K562 (cell line): ENCODE measurements around the gene SLC2A13. TPM values are rescaled to one million over a fixed set of nuclear protein-coding genes. Genes with fewer than 3 reads are reported as not detected.

Experiments used
- ATAC-seq: fragments of 200-7000 bp; cut with Tn5 transposase; 3 replicates; pipeline ENCODE4 v1.9.1; 2020; ENCODE audit warnings: moderate library complexity
- BruUV-seq: library from RNA; stranded (reverse); fragments of 400-500 nt; replicated peaks from 2 replicates; lab custom pipeline; 2021; lab: Mats Ljungman, UMichigan
- CTCF ChIA-PET: fragments of 300-600 bp; formaldehyde crosslinking; extraction: SDS; loops from one replicate; lab custom pipeline; 2021; ENCODE audit warnings: low intra/inter-chr PET ratio; lab: Yijun Ruan, JAX
- POLR2A ChIA-PET: fragments of 300-600, 350-650 bp; sonication (Branson Sonifier 250); formaldehyde crosslinking; extraction: SDS; loops from one replicate; lab custom pipeline; 2021; ENCODE audit warnings: antibody characterized with exemption, inconsistent platforms; lab: Yijun Ruan, JAX
- DNase-seq, 4 experiments: peaks; one replicate each; pipeline versions ENCODE4 v3.0.0 to v3.0.0-alpha.2; 2011 to 2018; ENCODE audit warnings: low spot score in 3 of 4, mixed read lengths in 3 of 4; ENCODE audit errors: extremely low read depth in 1 of 4
- FAIRE-seq: peaks from 2 replicates; lab custom pipeline; 2011; peaks lifted over from hg19 to GRCh38; lab: Jason Lieb, UNC
- H2AFZ ChIP-seq: 2 replicates; pipeline ENCODE4 v1.6.0; 2011; ENCODE audit warnings: low read depth, low read length, control low read depth, inconsistent platforms
- H3K27ac ChIP-seq: fragments of 200-600 bp; 3 replicates; pipeline ENCODE4 v1.8.0; 2011; ENCODE audit warnings: low read depth, mild to moderate bottlenecking, control low read depth, inconsistent platforms, low read length, moderate library complexity, mixed read lengths; ENCODE audit errors: extremely low read depth
- H3K27me3 ChIP-seq, 2 experiments: fragments of 300-600 bp in 1 of 2; 2 replicates in 1 of 2; 3 replicates in 1 of 2; pipeline versions ENCODE4 v1.6.0 to v1.8.0; 2011; ENCODE audit warnings: inconsistent platforms in 2 of 2, low read length in 2 of 2, mild to moderate bottlenecking in 1 of 2, mixed read lengths in 1 of 2, moderate library complexity in 1 of 2; ENCODE audit not compliant: control insufficient read depth in 2 of 2, insufficient read depth in 2 of 2
- H3K36me3 ChIP-seq: fragments of 300-600 bp; 3 replicates; pipeline ENCODE4 v1.8.0; 2011; ENCODE audit warnings: mild to moderate bottlenecking, low read length, inconsistent platforms; ENCODE audit not compliant: control insufficient read depth, insufficient read depth
- H3K4me1 ChIP-seq, 2 experiments: fragments of 200-600 bp in 1 of 2; replicated peaks in 1 of 2; 2 replicates in 1 of 2; 3 replicates in 1 of 2; pipeline versions ENCODE4 v1.5.1 to v1.8.0; 2011; ENCODE audit warnings: inconsistent platforms in 2 of 2, low read length in 2 of 2, mild to moderate bottlenecking in 1 of 2, mixed read lengths in 1 of 2, moderate library complexity in 1 of 2; ENCODE audit not compliant: control insufficient read depth in 2 of 2, insufficient read depth in 2 of 2
- H3K4me2 ChIP-seq: 2 replicates; pipeline ENCODE4 v1.6.1; 2011; ENCODE audit warnings: low read length, control low read depth, inconsistent platforms, mixed read lengths; ENCODE audit not compliant: insufficient read depth
- H3K4me3 ChIP-seq: fragments of 200-600 bp; sonication (generic), shearing (Covaris generic); 2 replicates; pipeline ENCODE4 v1.5.1; 2016; ENCODE audit warnings: control low read depth, inconsistent platforms
- H3K79me2 ChIP-seq: fragments of 200-600 bp; 3 replicates; pipeline ENCODE4 v1.8.0; 2011; ENCODE audit warnings: low read length, inconsistent platforms; ENCODE audit not compliant: control insufficient read depth, insufficient read depth
- H3K9ac ChIP-seq, 2 experiments: 2 replicates each; pipeline versions ENCODE4 v1.6.0 to v1.6.1; 2011; ENCODE audit warnings: low read depth in 2 of 2, low read length in 2 of 2, control low read depth in 1 of 2, inconsistent platforms in 1 of 2, mild to moderate bottlenecking in 1 of 2, mixed read lengths in 1 of 2; ENCODE audit not compliant: insufficient read depth in 1 of 2
- H3K9me1 ChIP-seq: one replicate; pipeline ENCODE4 v1.6.0; 2011; ENCODE audit warnings: inconsistent platforms, mild to moderate bottlenecking, low read length, moderate library complexity; ENCODE audit not compliant: control insufficient read depth, insufficient read depth
- H3K9me3 ChIP-seq: replicated peaks from 2 replicates; pipeline ENCODE4 v1.5.1; 2011; ENCODE audit warnings: low read depth, low read length, inconsistent platforms; ENCODE audit not compliant: control insufficient read depth, insufficient read depth
- H4K20me1 ChIP-seq: replicated peaks from 2 replicates; pipeline ENCODE4 v1.6.1; 2011; ENCODE audit warnings: low read length, inconsistent platforms, mixed read lengths; ENCODE audit not compliant: control insufficient read depth, insufficient read depth
- ARID2 ChIP-seq: fragments of 450-650 bp; IDR thresholded peaks from 2 replicates; pipeline ENCODE4 v1.6.1; 2017; ENCODE audit warnings: antibody characterized with exemption, mild to moderate bottlenecking
- ATF7 ChIP-seq: fragments of 450-650 bp; IDR thresholded peaks from 2 replicates; pipeline ENCODE4 v1.7.1; 2014; ENCODE audit warnings: mild to moderate bottlenecking, moderate library complexity
- BCL6 ChIP-seq: fragments of 250-450 bp; sonication (Bioruptor Pico); IDR thresholded peaks from 2 replicates; pipeline ENCODE4 v1.4.0; 2020
- BHLHE40 ChIP-seq: IDR thresholded peaks from 2 replicates; pipeline ENCODE4 v1.6.1; 2011; ENCODE audit warnings: low read length, improper control_type of control experiment
- CBFA2T2 ChIP-seq: fragments of 450-650 bp; conservative IDR thresholded peaks from 2 replicates; pipeline ENCODE4 v1.6.1; 2017; ENCODE audit warnings: mild to moderate bottlenecking
- CREB1 ChIP-seq, 2 experiments: sonication (generic) in 1 of 2; formaldehyde crosslinking in 1 of 2; IDR thresholded peaks; 2 replicates each; pipeline versions ENCODE4 v1.6.1 to v1.8.0; 2012 to 2022; ENCODE audit warnings: inconsistent platforms in 1 of 2, mild to moderate bottlenecking in 1 of 2, missing genetic modification reagents in 1 of 2, moderate library complexity in 1 of 2
- EGR1 ChIP-seq: fragments of 450-650 bp; conservative IDR thresholded peaks from 2 replicates; pipeline ENCODE4 v1.6.1; 2017; ENCODE audit warnings: mild to moderate bottlenecking
- FOXP4 ChIP-seq: sonication (generic); formaldehyde crosslinking; IDR thresholded peaks from 2 replicates; pipeline ENCODE4 v1.8.0; 2022; ENCODE audit warnings: mild to moderate bottlenecking, missing genetic modification reagents, borderline replicate concordance
- HNRNPLL ChIP-seq: fragments of 200-400 bp; formaldehyde crosslinking; IDR thresholded peaks from 2 replicates; pipeline ENCODE4 v1.6.1; 2017; ENCODE audit warnings: low read length, low read depth, mild to moderate bottlenecking; ENCODE audit not compliant: poor library complexity, severe bottlenecking
- ID3 ChIP-seq, 2 experiments: fragments of 250-450 bp in 1 of 2; fragments of 450-650 bp in 1 of 2; sonication (Bioruptor Pico) in 1 of 2; IDR thresholded peaks; 2 replicates each; pipeline versions ENCODE4 v1.6.1 to v1.8.0; 2016 to 2021; ENCODE audit warnings: mild to moderate bottlenecking in 2 of 2, moderate library complexity in 2 of 2, missing compliant biosample characterization in 1 of 2, missing genetic modification characterization in 1 of 2
- KDM5B ChIP-seq: fragments of 200-600 bp; sonication (generic); IDR thresholded peaks from 2 replicates; pipeline ENCODE4 v1.6.1; 2012; ENCODE audit warnings: low read depth, mild to moderate bottlenecking, moderate library complexity, low read length, control low read depth, inconsistent platforms; ENCODE audit not compliant: insufficient replicate concordance
- MECOM ChIP-seq: fragments of 250-450 bp; sonication (Bioruptor Pico); IDR thresholded peaks from 2 replicates; pipeline ENCODE4 v1.8.0; 2022; ENCODE audit warnings: inconsistent platforms
- MEF2D ChIP-seq: conservative IDR thresholded peaks from 2 replicates; pipeline ENCODE4 v1.6.1; 2016; ENCODE audit warnings: low read depth, missing genetic modification characterization, missing compliant biosample characterization
- PHB2 ChIP-seq: fragments of 450-650 bp; IDR thresholded peaks from 2 replicates; pipeline ENCODE4 v1.6.1; 2017; ENCODE audit warnings: low read depth
- SPI1 ChIP-seq: IDR thresholded peaks from 2 replicates; pipeline ENCODE4 v1.6.1; 2011; ENCODE audit warnings: low read depth, low read length, control low read depth, borderline replicate concordance
- ZNF436 ChIP-seq: fragments of 250-450, 450-650 bp; sonication (Bioruptor Pico); formaldehyde crosslinking; IDR thresholded peaks from 2 replicates; pipeline ENCODE4 v1.7.0; 2020; ENCODE audit warnings: mild to moderate bottlenecking
- WGBS: fragments of 100-300 bp; shearing (Covaris generic); methylation state at CpG from one replicate; pipeline ENCODE4 v1.1.6; 2016; ENCODE audit warnings: low coverage, mixed read lengths; ENCODE audit not compliant: insufficient coverage; ENCODE audit errors: missing lambda C conversion rate; 5-methylcytosine and 5-hydroxymethylcytosine counted together
- in situ Hi-C: fragments of 300-500 bp; cut with MboI; formaldehyde crosslinking; loops from 4 replicates; pipeline ENCODE4 v1.15.0; 2018; ENCODE audit warnings: inconsistent platforms, mixed read lengths
- intact Hi-C: fragments of 100-400 bp; cut with micrococcal nuclease; formaldehyde crosslinking; loops from 2 replicates; pipeline ENCODE4 v1.14.2; 2022
- polyA plus RNA-seq, 8 experiments: library from polyadenylated mRNA; depleted of rRNA in 4 of 8; stranded (reverse) in 5 of 8; unstranded in 3 of 8; fragments of >200 nt; fragmentation: Nextera tagmentation in 2 of 8; fragmentation: Illumina TruSeq in 1 of 8; extraction: Ambion mirVana in 2 of 8; extraction: Trizol in 1 of 8; gene quantifications; 2 replicates each; pipeline versions ENCODE4 v1.2.1 to v1.2.3, GENCODE V29; 2011 to 2014; ENCODE audit warnings: inconsistent platforms in 1 of 8, missing spikeins in 1 of 8
- total RNA-seq, 7 experiments: library from RNA; depleted of rRNA in 6 of 7; stranded (reverse); fragments of >200 nt in 6 of 7; fragmentation: Illumina TruSeq in 2 of 7; extraction: Trizol in 2 of 7; gene quantifications; 2 replicates each; pipeline versions ENCODE4 v1.2.1 to v1.2.3, GENCODE V29; 2011 to 2021; ENCODE audit warnings: low replicate concordance in 1 of 7
- TF ChIP-seq, protein P1 (sequence below): fragments of 450-650 bp; conservative IDR thresholded peaks from 2 replicates; pipeline ENCODE4 v1.6.1; 2016; ENCODE audit warnings: missing genetic modification characterization, low read depth, mild to moderate bottlenecking, missing compliant biosample characterization, moderate library complexity
- TF ChIP-seq, protein P2 (sequence below): fragments of 450-650 bp; IDR thresholded peaks from 2 replicates; pipeline ENCODE4 v1.6.1; 2016; ENCODE audit warnings: antibody characterized with exemption

Gene SLC2A13
- total and polyA plus RNA-seq, 9 of the 15 experiments (the other 6 are each of a cell fraction or from before 2014, with no cell fraction given): 1.7 to 12.4 (median 9.0) TPM

GRCh38 chr12:39852346-39852745 is 253.5 kb downstream of the SLC2A13 start:
- in situ Hi-C loops (no loop called here), intact Hi-C loops (no loop called here)
- TF ChIP-seq CREB1 (IDR thresholded peaks at IDR 0.05) (no peak), CREB1 (CRISPR knock-in tag; IDR thresholded peaks at IDR 0.05) (no peak), SPI1 (no peak), PHB2 (no peak), BCL6 (CRISPR knock-in tag) (no peak), ATF7 (no peak), MECOM (no peak), FOXP4 (no peak), HNRNPLL (no peak), ARID2 (no peak), MEF2D (no peak), KDM5B (no peak), BHLHE40 (no peak), CBFA2T2 (no peak), ID3 (CRISPR knock-in tag; IDR thresholded peaks at IDR 0.05) (no peak), ID3 (tag; IDR thresholded peaks at IDR 0.05) (no peak), EGR1 (no peak), ZNF436 (no peak)
- TF ChIP-seq, protein P1, sequence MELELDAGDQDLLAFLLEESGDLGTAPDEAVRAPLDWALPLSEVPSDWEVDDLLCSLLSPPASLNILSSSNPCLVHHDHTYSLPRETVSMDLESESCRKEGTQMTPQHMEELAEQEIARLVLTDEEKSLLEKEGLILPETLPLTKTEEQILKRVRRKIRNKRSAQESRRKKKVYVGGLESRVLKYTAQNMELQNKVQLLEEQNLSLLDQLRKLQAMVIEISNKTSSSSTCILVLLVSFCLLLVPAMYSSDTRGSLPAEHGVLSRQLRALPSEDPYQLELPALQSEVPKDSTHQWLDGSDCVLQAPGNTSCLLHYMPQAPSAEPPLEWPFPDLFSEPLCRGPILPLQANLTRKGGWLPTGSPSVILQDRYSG (tag): no peak
- TF ChIP-seq, protein P2, sequence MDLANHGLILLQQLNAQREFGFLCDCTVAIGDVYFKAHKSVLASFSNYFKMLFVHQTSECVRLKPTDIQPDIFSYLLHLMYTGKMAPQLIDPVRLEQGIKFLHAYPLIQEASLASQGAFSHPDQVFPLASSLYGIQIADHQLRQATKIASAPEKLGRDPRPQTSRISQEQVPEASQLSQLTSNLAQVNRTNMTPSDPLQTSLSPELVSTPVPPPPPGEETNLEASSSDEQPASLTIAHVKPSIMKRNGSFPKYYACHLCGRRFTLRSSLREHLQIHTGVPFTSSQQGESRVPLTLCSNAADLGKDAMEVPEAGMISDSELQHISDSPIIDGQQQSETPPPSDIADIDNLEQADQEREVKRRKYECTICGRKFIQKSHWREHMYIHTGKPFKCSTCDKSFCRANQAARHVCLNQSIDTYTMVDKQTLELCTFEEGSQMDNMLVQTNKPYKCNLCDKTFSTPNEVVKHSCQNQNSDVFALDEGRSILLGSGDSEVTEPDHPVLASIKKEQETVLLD: no peak
- no peaks in the 10 kb centered on the region for H3K27me3 ChIP-seq
- ATAC-seq (no peak), FAIRE-seq (no peak), DNase-seq (no peak)
- no peak overlapping the region for H3K4me2 ChIP-seq
- POLR2A ChIA-PET: no interaction called here
- H4K20me1 ChIP-seq: no peaks in the 10 kb centered on the region
- H3K36me3 ChIP-seq: no peaks in the 10 kb centered on the region
- H3K9ac ChIP-seq: no peak overlapping the region
- CTCF ChIA-PET: no interaction called here
- no peak overlapping the region for H3K27ac ChIP-seq
- H2AFZ ChIP-seq: no peak overlapping the region
- H3K9me3 ChIP-seq: no peaks in the 10 kb centered on the region
- 90% methylated on average over 1 of the region's 1 CpG for WGBS
- no peaks in the 10 kb centered on the region for H3K9me1 ChIP-seq
- no peak overlapping the region for H3K4me3 ChIP-seq
- no peaks in the 10 kb centered on the region for H3K79me2 ChIP-seq
- no peaks in the 10 kb centered on the region for H3K4me1 ChIP-seq
- no TSS peak for BruUV-seq
